ENCODE results near the gene UBE2J2.

DNA sequence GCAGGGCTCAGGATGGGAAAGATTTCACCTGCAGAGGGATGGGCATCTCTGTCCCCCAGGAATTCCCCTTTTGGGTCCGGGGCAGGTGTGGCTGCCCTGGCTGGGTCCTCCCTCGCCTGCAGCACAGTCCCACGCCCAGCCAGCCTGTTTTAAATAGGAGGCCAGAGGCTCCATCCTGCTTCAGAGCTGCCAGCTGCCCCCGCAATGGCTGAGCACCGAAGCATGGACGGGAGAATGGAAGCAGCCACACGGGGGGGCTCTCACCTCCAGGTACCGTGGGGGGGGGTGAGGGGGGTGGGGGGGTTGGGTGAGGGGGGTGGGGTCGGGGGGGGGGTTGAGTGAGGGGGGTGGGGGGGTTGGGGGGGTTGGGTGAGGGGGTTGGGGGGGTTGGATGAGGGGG lies 10.2 kb upstream of the UBE2J2 start:
- TF ChIP-seq, protein P1, sequence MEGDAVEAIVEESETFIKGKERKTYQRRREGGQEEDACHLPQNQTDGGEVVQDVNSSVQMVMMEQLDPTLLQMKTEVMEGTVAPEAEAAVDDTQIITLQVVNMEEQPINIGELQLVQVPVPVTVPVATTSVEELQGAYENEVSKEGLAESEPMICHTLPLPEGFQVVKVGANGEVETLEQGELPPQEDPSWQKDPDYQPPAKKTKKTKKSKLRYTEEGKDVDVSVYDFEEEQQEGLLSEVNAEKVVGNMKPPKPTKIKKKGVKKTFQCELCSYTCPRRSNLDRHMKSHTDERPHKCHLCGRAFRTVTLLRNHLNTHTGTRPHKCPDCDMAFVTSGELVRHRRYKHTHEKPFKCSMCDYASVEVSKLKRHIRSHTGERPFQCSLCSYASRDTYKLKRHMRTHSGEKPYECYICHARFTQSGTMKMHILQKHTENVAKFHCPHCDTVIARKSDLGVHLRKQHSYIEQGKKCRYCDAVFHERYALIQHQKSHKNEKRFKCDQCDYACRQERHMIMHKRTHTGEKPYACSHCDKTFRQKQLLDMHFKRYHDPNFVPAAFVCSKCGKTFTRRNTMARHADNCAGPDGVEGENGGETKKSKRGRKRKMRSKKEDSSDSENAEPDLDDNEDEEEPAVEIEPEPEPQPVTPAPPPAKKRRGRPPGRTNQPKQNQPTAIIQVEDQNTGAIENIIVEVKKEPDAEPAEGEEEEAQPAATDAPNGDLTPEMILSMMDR (IDR thresholded peaks at IDR 0.05; ENCODE audit: borderline replicate concordance, extremely low read depth, low read length, poor library complexity, severe bottlenecking): peak; percentile 6
- TF ChIP-seq EZH2 (IDR thresholded peaks at IDR 0.05; ENCODE audit: borderline replicate concordance, low read depth, low read length, severe bottlenecking): no peak

Data from DND-41 (cell line).